HEK293 (cell line): ENCODE measurements around the gene RMP24.
A peak's percentile ranks its signal among the peaks of the same experiment; 100 is the strongest.

Source experiments
- CTCF ChIA-PET: fragments of 350-600 bp; formaldehyde crosslinking; extraction: SDS; loops from one replicate; lab custom pipeline; 2021; ENCODE audit warnings: antibody characterized with exemption; lab: Yijun Ruan, JAX
- POLR2A ChIA-PET: fragments of 300-600 bp; formaldehyde crosslinking; extraction: SDS; loops from one replicate; lab custom pipeline; 2020; ENCODE audit warnings: antibody characterized with exemption, inconsistent platforms; lab: Yijun Ruan, JAX
- H3K27ac ChIP-seq: fragments of 200-500 bp; sonication (Bioruptor generic); 2 replicates; pipeline ENCODE4 v1.5.1; 2014; ENCODE audit warnings: low read depth, low read length, control low read depth, inconsistent platforms; ENCODE audit errors: extremely low read depth
- H3K36me3 ChIP-seq, 2 experiments: fragments of 200-500 bp in 1 of 2; sonication (Bioruptor generic) in 1 of 2; 1 replicate in 1 of 2; 2 replicates in 1 of 2; pipeline ENCODE4 v1.5.1; 2014 to 2017; ENCODE audit warnings: inconsistent platforms in 2 of 2, low read length in 2 of 2; ENCODE audit not compliant: control insufficient read depth in 2 of 2, insufficient read depth in 1 of 2
- H3K4me1 ChIP-seq: fragments of 200-500 bp; sonication (Bioruptor generic); 2 replicates; pipeline ENCODE4 v1.5.1; 2014; ENCODE audit warnings: mild to moderate bottlenecking, low read length, inconsistent platforms; ENCODE audit not compliant: control insufficient read depth, insufficient read depth
- H3K4me3 ChIP-seq: 2 replicates; pipeline ENCODE4 v1.5.1; 2011; ENCODE audit warnings: low read depth, mild to moderate bottlenecking, control low read depth, low read length, moderate library complexity
- H3K9me3 ChIP-seq: fragments of 200-500 bp; sonication (Bioruptor generic); 2 replicates; pipeline ENCODE4 v1.5.1; 2014; ENCODE audit warnings: low read depth, low read length, inconsistent platforms; ENCODE audit not compliant: control insufficient read depth, insufficient read depth
- KLF9 ChIP-seq: fragments of 450-650 bp; formaldehyde crosslinking; IDR thresholded peaks from 2 replicates; pipeline ENCODE4 v1.5.1; 2016; ENCODE audit warnings: missing biosample characterization, missing genetic modification characterization, low read depth
- MYNN ChIP-seq: fragments of 450-650 bp; formaldehyde crosslinking; IDR thresholded peaks from 2 replicates; pipeline ENCODE4 v1.5.1; 2016; ENCODE audit warnings: missing biosample characterization, missing genetic modification characterization, borderline replicate concordance
- PATZ1 ChIP-seq: fragments of 450-650 bp; formaldehyde crosslinking; IDR thresholded peaks from 2 replicates; pipeline ENCODE4 v1.5.1; 2016; ENCODE audit warnings: missing biosample characterization, missing genetic modification characterization
- REST ChIP-seq: fragments of 450-650 bp; formaldehyde crosslinking; IDR thresholded peaks from 2 replicates; pipeline ENCODE4 v1.5.1; 2016; ENCODE audit warnings: missing biosample characterization, missing genetic modification characterization
- SETDB1 ChIP-seq: IDR thresholded peaks from one replicate; pipeline ENCODE4 v1.6.1; 2017; ENCODE audit warnings: mild to moderate bottlenecking, low read length, moderate library complexity, mixed read lengths; ENCODE audit not compliant: insufficient read length
- TRIM28 ChIP-seq: IDR thresholded peaks from 2 replicates; pipeline ENCODE4 v1.6.1; 2011; ENCODE audit warnings: low read length, control low read depth, borderline replicate concordance
- TSHZ1 ChIP-seq: fragments of 450-650 bp; formaldehyde crosslinking; IDR thresholded peaks from 2 replicates; pipeline ENCODE4 v1.5.1; 2016; ENCODE audit warnings: missing biosample characterization, missing genetic modification characterization, borderline replicate concordance
- ZBTB20 ChIP-seq: fragments of 450-650 bp; formaldehyde crosslinking; IDR thresholded peaks from 2 replicates; pipeline ENCODE4 v1.5.1; 2016; ENCODE audit warnings: missing biosample characterization, missing genetic modification characterization
- ZBTB6 ChIP-seq: fragments of 450-650 bp; formaldehyde crosslinking; IDR thresholded peaks from 2 replicates; pipeline ENCODE4 v1.5.1; 2017; ENCODE audit warnings: missing biosample characterization, missing genetic modification characterization
- ZBTB7A ChIP-seq: fragments of 450-650 bp; formaldehyde crosslinking; IDR thresholded peaks from 2 replicates; pipeline ENCODE4 v1.5.1; 2016; ENCODE audit warnings: low read depth, missing biosample characterization, missing genetic modification characterization
- ZNF114 ChIP-seq: fragments of 450-650 bp; formaldehyde crosslinking; IDR thresholded peaks from 2 replicates; pipeline ENCODE4 v1.5.0; 2017; ENCODE audit warnings: missing biosample characterization, missing genetic modification characterization
- ZNF121 ChIP-seq: fragments of 450-650 bp; formaldehyde crosslinking; IDR thresholded peaks from 2 replicates; pipeline ENCODE4 v1.5.1; 2016; ENCODE audit warnings: missing biosample characterization, missing genetic modification characterization
- ZNF157 ChIP-seq: fragments of 450-650 bp; formaldehyde crosslinking; IDR thresholded peaks from 2 replicates; pipeline ENCODE4 v1.5.1; 2016; ENCODE audit warnings: missing biosample characterization, missing genetic modification characterization
- ZNF214 ChIP-seq: fragments of 450-650 bp; formaldehyde crosslinking; IDR thresholded peaks from 2 replicates; pipeline ENCODE4 v1.5.1; 2017; ENCODE audit warnings: missing biosample characterization, mild to moderate bottlenecking, missing genetic modification characterization, borderline replicate concordance
- ZNF37A ChIP-seq: fragments of 450-650 bp; IDR thresholded peaks from 2 replicates; pipeline ENCODE4 v1.5.1; 2018; ENCODE audit warnings: missing biosample characterization, missing genetic modification characterization
- ZNF391 ChIP-seq: fragments of 450-650 bp; formaldehyde crosslinking; IDR thresholded peaks from 2 replicates; pipeline ENCODE4 v1.5.1; 2016; ENCODE audit warnings: low read depth, missing biosample characterization, missing genetic modification characterization, borderline replicate concordance
- ZNF426 ChIP-seq: fragments of 450-650 bp; formaldehyde crosslinking; IDR thresholded peaks from 2 replicates; pipeline ENCODE4 v1.5.1; 2017; ENCODE audit warnings: missing biosample characterization, missing genetic modification characterization, mild to moderate bottlenecking, inconsistent platforms, moderate library complexity
- ZNF530 ChIP-seq: fragments of 450-650 bp; formaldehyde crosslinking; IDR thresholded peaks from 2 replicates; pipeline ENCODE4 v1.5.1; 2016; ENCODE audit warnings: low read depth, missing biosample characterization, missing genetic modification characterization
- ZNF585B ChIP-seq: fragments of 450-650 bp; formaldehyde crosslinking; IDR thresholded peaks from 2 replicates; pipeline ENCODE4 v1.5.1; 2016; ENCODE audit warnings: missing biosample characterization, missing genetic modification characterization
- ZNF654 ChIP-seq: fragments of 450-650 bp; formaldehyde crosslinking; IDR thresholded peaks from 2 replicates; pipeline ENCODE4 v1.5.1; 2016; ENCODE audit warnings: low read depth, missing biosample characterization, missing genetic modification characterization
- ZNF677 ChIP-seq: fragments of 450-650 bp; IDR thresholded peaks from 2 replicates; pipeline ENCODE4 v1.5.0; 2018; ENCODE audit warnings: missing biosample characterization, mild to moderate bottlenecking, missing genetic modification characterization, moderate library complexity
- ZNF707 ChIP-seq: fragments of 450-650 bp; formaldehyde crosslinking; IDR thresholded peaks from 2 replicates; pipeline ENCODE4 v1.5.1; 2016; ENCODE audit warnings: missing biosample characterization, missing genetic modification characterization
- ZNF747 ChIP-seq: fragments of 450-650 bp; formaldehyde crosslinking; IDR thresholded peaks from 2 replicates; pipeline ENCODE4 v1.5.1; 2016; ENCODE audit warnings: missing biosample characterization, missing genetic modification characterization
- ZNF792 ChIP-seq: fragments of 450-650 bp; formaldehyde crosslinking; IDR thresholded peaks from 2 replicates; pipeline ENCODE4 v1.5.1; 2016; ENCODE audit warnings: missing biosample characterization, missing genetic modification characterization

Gene RMP24

GRCh38 chr18:35935805-35936204, 36.7 kb upstream of the RMP24 start (continued):
- no peak for TF ChIP-seq ZBTB20
- TF ChIP-seq SETDB1: no peak
- no peak for TF ChIP-seq ZNF585B (tag by site-specific recombination)
- TF ChIP-seq ZNF426 (tag by site-specific recombination): no peak
- no peak for TF ChIP-seq ZNF707 (tag by site-specific recombination)
- no peak for TF ChIP-seq ZNF114 (tag by site-specific recombination)
- TF ChIP-seq ZBTB6 (tag by site-specific recombination): no peak

- CTCF ChIA-PET: interaction anchor here (2.5 kb wide), 1 partner anchor 13 kb away, joined by 16 read pairs; no protein-coding TSS in a partner anchor
- TF ChIP-seq TRIM28 (peak; percentile 58; the same call in 1 of the 2 replicates), MYNN (no peak), SETDB1 (peak; percentile 78)
- Histone ChIP-seq H3K27ac (no peak overlapping the region), H3K4me1 (no peaks in the 10 kb centered on the region), H3K9me3 (no peaks in the 10 kb centered on the region), H3K36me3 (no peaks in the 10 kb centered on the region), H3K4me3 (no peak overlapping the region)
- POLR2A ChIA-PET: no interaction called here
These were observed 35.5 kb upstream of the RMP24 start for GRCh38 chr18:35936951-35937350.

GRCh38 chr18:35938158-35938557, 34.3 kb upstream of the RMP24 start:
- H3K36me3 ChIP-seq: no peaks in the 10 kb centered on the region
- ChIA-PET CTCF (interaction anchor here (1.0 to 2.5 kb wide), 5 partner anchors 12 to 346 kb away, joined by 3 to 16 read pairs (median 4); no protein-coding TSS in a partner anchor), POLR2A (no interaction called here)
- H3K9me3 ChIP-seq: no peaks in the 10 kb centered on the region
- no peak overlapping the region for H3K4me3 ChIP-seq
- no peak overlapping the region for H3K27ac ChIP-seq
- no peaks in the 10 kb centered on the region for H3K4me1 ChIP-seq
- TF ChIP-seq ZNF654 (tag by site-specific recombination): no peak
- TF ChIP-seq ZNF214 (tag by site-specific recombination): no peak
- TF ChIP-seq ZNF157 (tag by site-specific recombination): no peak
- no peak for TF ChIP-seq KLF9 (tag by site-specific recombination)
- no peak for TF ChIP-seq ZBTB7A
- TF ChIP-seq ZNF747 (tag by site-specific recombination): no peak
- no peak for TF ChIP-seq ZNF792 (tag by site-specific recombination)
- no peak for TF ChIP-seq REST (tag by site-specific recombination)
- no peak for TF ChIP-seq ZNF677 (tag by site-specific recombination)
- TF ChIP-seq ZNF391: no peak
- no peak for TF ChIP-seq PATZ1 (tag by site-specific recombination)
- TF ChIP-seq ZNF121 (tag by site-specific recombination): no peak
- no peak for TF ChIP-seq ZNF37A
- no peak for TF ChIP-seq ZNF530
- TF ChIP-seq TSHZ1 (tag by site-specific recombination): no peak
